ENCODE data around the gene SAMD5. TPM values are rescaled to one million over a fixed set of nuclear protein-coding genes. Genes with fewer than 3 reads are reported as not detected.

The SAMD5 gene
- total RNA-seq, 1 experiment from 2014 or later, result 4.0 TPM

DNA sequence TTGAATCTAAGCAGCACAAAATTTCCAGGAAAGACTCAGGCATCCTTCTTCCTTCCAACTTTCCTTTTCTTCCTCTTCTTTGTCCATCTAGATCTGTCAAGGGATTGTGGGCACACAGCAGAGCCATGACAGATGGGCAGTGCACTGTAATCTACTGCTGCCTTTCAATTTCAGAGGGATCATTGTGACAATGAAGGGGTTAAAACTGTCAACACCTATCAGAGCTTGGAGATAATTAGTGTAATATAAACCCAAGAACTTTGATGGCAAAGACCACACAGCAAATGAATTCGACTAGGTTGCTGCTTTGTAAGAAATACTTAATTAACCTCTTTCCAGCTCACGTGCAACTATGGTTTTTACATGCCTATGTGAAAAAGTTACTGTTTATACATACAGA lies 55.0 kb downstream of the SAMD5 start:
- ATAC-seq (no peak), DNase-seq (ENCODE audit: low read depth, low spot score) (no peak)
- Histone ChIP-seq H3K4me3 (replicated peaks in 1 of 2; ENCODE audit: low read depth in 1 of 2, low read length in 2 of 2) (no peak overlapping the region), H3K9ac (ENCODE audit: low read length) (no peak overlapping the region), H4K20me1 (ENCODE audit: insufficient read depth) (no peaks in the 10 kb centered on the region), H3K27ac (ENCODE audit: low read depth, low read length) (no peak overlapping the region), H3K27me3 (ENCODE audit: insufficient read depth, low read length) (no peaks in the 10 kb centered on the region), H2AFZ (ENCODE audit: low read depth, low read length, poor library complexity, severe bottlenecking) (no peak overlapping the region), H3K4me2 (ENCODE audit: low read length) (no peak overlapping the region), H3K36me3 (ENCODE audit: control insufficient read depth in 1 of 2, insufficient read depth in 2 of 2, low read length in 2 of 2) (no peaks in the 10 kb centered on the region; a peak in 1 of 4 replicates), H3K9me2 (ENCODE audit: insufficient read depth) (no peaks in the 10 kb centered on the region), H3K79me2 (ENCODE audit: insufficient read depth, low read length) (no peaks in the 10 kb centered on the region), H3K4me1 (ENCODE audit: control insufficient read depth in 1 of 2, insufficient read depth in 2 of 2, low read length in 2 of 2) (no peaks in the 10 kb centered on the region), H3K9me3 (ENCODE audit: control insufficient read depth in 1 of 2, insufficient read depth in 1 of 2, low read depth in 1 of 2, low read length in 2 of 2) (no peaks in the 10 kb centered on the region)
- intact Hi-C loops (cut with micrococcal nuclease), result no loop called here
- TF ChIP-seq TCF7L2 (IDR thresholded peaks at IDR 0.05; ENCODE audit: borderline replicate concordance, extremely low read depth, insufficient read depth, insufficient read length) (no peak), ZFX (IDR thresholded peaks at IDR 0.05) (no peak), FOSL1 (IDR thresholded peaks at IDR 0.05; ENCODE audit: low read depth) (no peak), EGR1 (IDR thresholded peaks at IDR 0.05; ENCODE audit: low read depth) (no peak), ZNF274 (IDR thresholded peaks at IDR 0.05; ENCODE audit: low read depth, low read length) (no peak), YY1 (IDR thresholded peaks at IDR 0.05; ENCODE audit: extremely low read depth, insufficient replicate concordance, low read depth, low read length) (no peak), EZH2 (IDR thresholded peaks at IDR 0.05) (no peak), POLR2A (IDR thresholded peaks at IDR 0.05; ENCODE audit: borderline replicate concordance, extremely low read depth, insufficient read depth, insufficient read length) (no peak), EZH2phosphoT487 (IDR thresholded peaks at IDR 0.05; ENCODE audit: borderline replicate concordance) (no peak), SRF (IDR thresholded peaks at IDR 0.05; ENCODE audit: low read depth) (no peak)
- TF ChIP-seq, protein P1, sequence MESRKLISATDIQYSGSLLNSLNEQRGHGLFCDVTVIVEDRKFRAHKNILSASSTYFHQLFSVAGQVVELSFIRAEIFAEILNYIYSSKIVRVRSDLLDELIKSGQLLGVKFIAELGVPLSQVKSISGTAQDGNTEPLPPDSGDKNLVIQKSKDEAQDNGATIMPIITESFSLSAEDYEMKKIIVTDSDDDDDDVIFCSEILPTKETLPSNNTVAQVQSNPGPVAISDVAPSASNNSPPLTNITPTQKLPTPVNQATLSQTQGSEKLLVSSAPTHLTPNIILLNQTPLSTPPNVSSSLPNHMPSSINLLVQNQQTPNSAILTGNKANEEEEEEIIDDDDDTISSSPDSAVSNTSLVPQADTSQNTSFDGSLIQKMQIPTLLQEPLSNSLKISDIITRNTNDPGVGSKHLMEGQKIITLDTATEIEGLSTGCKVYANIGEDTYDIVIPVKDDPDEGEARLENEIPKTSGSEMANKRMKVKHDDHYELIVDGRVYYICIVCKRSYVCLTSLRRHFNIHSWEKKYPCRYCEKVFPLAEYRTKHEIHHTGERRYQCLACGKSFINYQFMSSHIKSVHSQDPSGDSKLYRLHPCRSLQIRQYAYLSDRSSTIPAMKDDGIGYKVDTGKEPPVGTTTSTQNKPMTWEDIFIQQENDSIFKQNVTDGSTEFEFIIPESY (IDR thresholded peaks at IDR 0.05; ENCODE audit: extremely low read depth, insufficient replicate concordance, low read length), result no peak
- CTCF ChIA-PET, result no interaction called here
- no TSS peak for BruUV-seq (replicated peaks)
- RAD21 ChIA-PET (ENCODE audit: low non-redundant PET in 1 of 2, low total read pairs in 2 of 2, uncharacterized antibody in 2 of 2, unreplicated experiment in 2 of 2), result no interaction called here
- POLR2A ChIA-PET, result no interaction called here
